HG03432 (cell line): ENCODE results near the gene CNOT4.

Source experiments
- ATAC-seq: cut with Tn5 transposase; IDR thresholded peaks from one replicate; pipeline ENCODE4 v1.9.1; 2021; ENCODE audit warnings: mild to moderate bottlenecking, moderate library complexity; ENCODE audit not compliant: unreplicated experiment

CNOT4 gene

DNA sequence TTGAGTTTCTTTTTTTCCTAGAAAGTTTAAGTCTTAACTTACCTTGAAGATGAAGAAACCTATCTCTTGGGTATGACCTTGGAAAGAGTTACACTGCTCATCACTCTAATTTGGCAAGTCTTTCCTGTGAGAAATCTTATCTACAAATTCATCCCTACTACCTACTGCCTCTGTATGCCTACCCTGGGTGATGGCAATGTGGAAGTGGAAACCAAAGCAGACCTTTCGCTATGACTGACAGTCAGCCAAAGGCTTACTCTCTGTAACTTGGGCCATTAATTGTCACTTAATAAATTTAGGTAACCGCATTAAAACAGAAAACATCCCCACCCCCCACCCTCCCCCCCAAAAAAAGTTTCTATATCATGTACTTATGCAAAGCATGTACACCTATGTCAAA lies 103.9 kb downstream of the CNOT4 start:
- ATAC-seq, result no peak

- no peak for ATAC-seq
Observed at GRCh38 chr7:135403302-135403701, 106.6 kb downstream of the CNOT4 start.

GRCh38 chr7:135397689-135398088 lies 112.2 kb downstream of the CNOT4 start:
- no peak for ATAC-seq

DNA sequence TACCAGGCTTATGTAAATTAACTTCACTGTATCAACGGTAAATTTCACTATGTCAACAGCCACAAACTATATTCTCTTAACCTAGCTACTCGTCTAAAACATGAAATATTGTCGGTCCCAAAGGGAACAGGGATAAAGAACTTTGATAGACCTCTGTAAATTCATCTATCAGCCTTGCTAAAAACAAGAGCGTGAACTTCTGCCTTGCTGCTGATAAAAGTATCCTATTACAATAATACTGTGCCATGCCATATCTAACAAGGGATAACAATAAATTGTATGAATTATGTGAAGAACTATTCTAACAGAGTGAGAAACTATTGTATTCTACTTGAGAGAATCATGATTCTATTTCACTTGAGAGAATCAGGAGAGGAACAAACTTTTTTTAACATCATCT lies 117.2 kb downstream of the CNOT4 start:
- ATAC-seq, result no peak

GRCh38 chr7:135391514-135391913 lies 118.4 kb downstream of the CNOT4 start:
- no peak for ATAC-seq

GRCh38 chr7:135390829-135391228 lies 119.1 kb downstream of the CNOT4 start:
- ATAC-seq, result no peak

- no peak for ATAC-seq
Observed at GRCh38 chr7:135389971-135390370, 119.9 kb downstream of the CNOT4 start.

DNA sequence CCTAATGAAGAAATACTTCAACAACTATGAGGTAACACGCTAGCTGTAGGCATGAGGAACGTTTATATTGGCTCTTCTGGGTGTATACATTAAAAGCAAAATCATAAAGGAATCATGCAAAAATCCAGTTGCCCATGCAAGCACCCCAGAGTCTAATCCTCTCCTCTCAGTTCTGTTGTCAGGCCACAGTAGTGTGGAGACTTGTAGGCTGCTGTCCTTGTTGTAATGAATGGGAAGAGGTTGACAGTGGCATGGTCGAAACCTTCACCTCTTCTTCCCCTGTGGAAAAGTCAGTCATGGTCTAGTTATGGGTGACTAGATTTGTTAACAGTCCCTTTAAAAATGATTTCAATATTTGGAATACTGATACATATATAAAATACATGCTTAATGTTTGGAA lies 121.3 kb downstream of the CNOT4 start:
- ATAC-seq, result no peak

DNA sequence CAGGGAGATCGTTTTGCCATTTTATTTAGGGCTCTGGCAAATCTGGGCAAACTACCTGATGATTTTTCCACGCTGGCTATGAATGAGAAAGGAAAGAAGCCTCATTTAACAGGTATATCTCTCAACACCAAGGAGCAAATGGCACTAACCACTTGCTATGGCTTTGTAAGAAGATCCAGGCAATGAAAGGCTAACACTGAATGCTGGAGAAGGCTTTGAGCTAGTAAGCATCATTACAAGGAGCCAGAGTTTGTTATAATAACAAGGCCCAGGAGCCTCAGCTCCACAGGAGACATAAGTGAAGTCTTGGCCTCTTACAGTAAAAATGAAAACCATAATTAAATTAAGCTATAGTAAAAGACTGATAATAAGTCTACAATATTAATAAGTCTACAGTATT lies 123.1 kb downstream of the CNOT4 start:
- no peak for ATAC-seq

DNA sequence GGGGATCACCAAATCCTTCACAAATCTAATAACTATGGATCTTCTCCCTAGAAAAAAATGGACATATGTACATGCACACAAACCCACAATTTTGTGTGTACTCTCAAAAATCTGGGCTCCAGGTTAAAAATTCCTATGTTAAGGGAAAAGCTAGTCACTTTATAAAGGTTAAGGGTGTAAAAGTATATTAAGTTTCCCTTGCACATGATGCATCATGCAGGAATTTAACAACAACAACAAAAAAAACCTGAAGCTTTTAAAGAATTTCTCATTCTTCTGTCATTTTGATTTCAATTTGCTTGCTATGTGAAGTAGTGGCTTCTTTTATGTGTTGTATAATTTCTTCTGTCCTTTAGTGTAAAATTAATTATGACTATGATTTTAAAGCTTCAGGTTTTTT lies 123.7 kb downstream of the CNOT4 start:
- no peak for ATAC-seq

GRCh38 chr7:135385209-135385608 lies 124.7 kb downstream of the CNOT4 start:
- no peak for ATAC-seq

- ATAC-seq, result no peak
Observed at GRCh38 chr7:135383525-135384175, 126.3 kb downstream of the CNOT4 start.

DNA sequence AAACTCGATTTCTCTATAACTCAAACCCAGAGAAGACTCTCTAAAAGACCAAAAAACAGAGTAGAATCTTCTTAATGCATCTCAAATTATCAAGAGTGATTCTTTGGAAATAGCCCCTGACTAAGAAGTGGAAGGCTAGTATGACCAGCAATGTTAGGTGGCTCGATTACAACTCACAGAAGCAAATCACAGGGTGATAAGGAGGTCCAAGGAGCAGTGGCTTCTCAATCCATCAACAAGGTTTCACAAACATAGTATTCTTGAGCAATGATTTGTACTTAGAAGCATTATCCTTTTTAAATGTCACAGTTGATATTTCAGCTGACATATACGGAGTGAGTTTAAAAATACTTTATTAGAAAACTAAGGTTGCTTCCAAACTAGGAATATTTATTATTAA lies 127.7 kb downstream of the CNOT4 start:
- ATAC-seq, result no peak

- ATAC-seq, result no peak
Observed at GRCh38 chr7:135381369-135381768, 128.5 kb downstream of the CNOT4 start.

- ATAC-seq, result no peak
Observed at GRCh38 chr7:135380351-135380750, 129.6 kb downstream of the CNOT4 start.

GRCh38 chr7:135377171-135377570 lies 132.7 kb downstream of the CNOT4 start:
- no peak for ATAC-seq

DNA sequence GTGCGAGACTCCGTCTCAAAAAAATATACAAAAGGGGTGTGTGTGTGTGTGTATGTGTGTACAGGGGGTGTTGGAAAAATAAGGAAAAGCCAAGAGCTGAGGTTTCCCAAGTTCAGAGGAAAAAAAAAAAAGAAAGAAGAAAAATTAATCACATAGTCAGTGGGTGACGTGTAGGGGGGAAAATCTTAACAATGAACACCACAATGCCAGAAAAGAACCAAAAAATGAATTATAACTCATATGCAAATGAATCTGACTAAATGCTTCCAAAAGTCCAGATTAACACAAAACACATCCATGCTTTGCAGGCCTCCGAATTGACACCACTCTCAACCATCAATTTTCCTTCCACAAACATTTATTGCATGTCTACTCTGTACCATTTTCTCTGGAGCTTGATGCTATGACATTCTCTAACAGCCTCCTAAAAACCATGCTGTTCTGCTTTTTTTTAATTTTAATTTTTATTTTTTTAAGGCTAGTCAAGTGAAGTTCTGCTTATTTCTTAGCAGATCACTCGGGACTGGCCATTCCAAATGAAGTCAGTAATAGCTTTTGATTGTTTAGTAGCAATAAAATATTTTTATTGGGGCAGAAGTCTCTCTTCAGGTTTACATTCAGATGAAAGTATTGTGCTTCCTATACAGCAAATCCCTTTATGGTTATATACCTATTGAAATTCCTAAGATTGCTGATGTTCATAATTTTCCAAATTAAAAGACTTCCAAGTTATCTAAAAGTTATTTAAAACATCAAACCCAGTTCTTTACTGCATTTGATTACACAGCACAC lies 133.8 kb downstream of the CNOT4 start:
- ATAC-seq, result no peak

DNA sequence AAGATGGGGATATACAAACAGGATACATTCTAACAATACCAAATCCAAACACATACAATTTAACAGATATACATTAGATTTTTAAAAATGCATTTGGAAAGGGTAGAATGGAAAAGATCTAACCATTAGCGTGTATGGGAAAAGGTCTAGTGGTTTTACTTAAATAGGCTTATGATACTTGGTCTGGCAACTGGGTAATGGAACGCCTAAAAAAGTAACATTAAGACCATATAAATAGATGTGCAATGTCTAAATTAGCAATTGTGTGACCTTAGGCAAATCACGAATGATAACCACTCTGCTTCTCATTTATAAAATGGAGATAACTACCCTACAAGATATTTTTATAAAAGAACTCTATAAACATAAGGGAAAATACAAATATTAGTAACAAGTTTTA lies 135.2 kb downstream of the CNOT4 start:
- no peak for ATAC-seq

GRCh38 chr7:135372222-135372621 lies 137.7 kb downstream of the CNOT4 start:
- ATAC-seq, result no peak

DNA sequence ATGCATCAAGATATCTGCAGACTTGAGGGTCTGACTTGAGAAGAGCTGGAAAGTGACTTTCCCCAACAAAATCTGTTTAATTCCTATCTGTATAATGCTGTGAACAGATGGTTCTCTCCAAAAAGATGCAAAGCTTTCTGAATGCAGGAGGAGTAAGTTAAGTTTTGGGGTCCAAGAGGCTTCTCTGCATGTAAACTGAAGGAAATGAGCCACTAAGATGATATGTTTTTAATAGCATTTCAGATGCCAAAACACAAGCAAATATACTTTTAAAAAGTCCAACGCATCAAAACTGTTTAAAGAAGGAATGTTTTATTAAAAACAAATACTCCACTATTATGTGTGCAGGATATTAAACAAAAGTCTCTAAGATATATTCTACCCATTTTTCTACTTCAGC lies 139.2 kb downstream of the CNOT4 start:
- ATAC-seq, result no peak

GRCh38 chr7:135369405-135369804 lies 140.5 kb downstream of the CNOT4 start:
- ATAC-seq, result no peak

DNA sequence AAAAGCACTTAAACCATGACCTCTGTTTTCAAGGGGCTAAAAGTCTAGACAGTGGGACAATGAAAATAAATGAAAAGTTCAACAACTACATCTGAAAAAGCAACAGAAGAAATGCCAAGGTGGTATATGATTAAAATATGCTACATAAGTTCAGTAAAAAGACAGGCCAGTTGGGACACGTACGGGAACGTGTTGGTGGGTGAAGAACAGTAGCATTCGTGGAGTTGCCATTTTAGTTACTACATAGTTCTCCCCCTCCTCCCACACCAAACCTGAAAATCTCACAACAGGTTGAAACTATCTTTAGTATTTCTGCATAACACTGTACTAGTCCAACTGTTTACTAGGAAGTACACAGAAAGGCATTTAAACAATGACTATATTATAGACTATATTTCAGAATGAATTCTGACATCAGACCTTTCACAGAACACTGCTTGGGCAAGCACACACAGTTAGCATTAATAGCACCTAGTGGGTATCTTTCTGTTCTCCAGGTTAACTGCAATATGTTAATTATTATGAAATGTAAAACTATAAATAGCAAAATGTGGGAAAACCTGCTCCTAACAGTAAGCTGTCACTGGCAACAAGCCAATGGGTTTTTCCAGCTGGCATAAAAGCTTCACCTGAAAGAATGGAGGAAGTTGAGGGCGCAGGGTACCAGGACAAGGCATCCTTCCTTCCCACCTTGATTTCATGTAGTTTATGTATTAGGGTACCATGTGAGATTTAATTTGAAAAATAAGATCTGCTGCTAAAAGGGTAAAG lies 141.3 kb downstream of the CNOT4 start:
- ATAC-seq, result no peak
